Coronary artery (tissue), 2 donors: ENCODE measurements around the gene NTM.

Experiments
- DNase-seq: peaks from one replicate; pipeline ENCODE4 v3.0.0-alpha.2; 2017; ENCODE audit warnings: low spot score
- H3K27ac ChIP-seq, 2 donors: fragments of 200-600 bp; sonication (generic); one replicate each; pipeline ENCODE4 v1.5.1; 2016 to 2019
- H3K4me3 ChIP-seq: fragments of 200-600 bp; sonication (generic); 2 replicates; pipeline ENCODE4 v1.5.1; 2016; ENCODE audit warnings: mild to moderate bottlenecking, moderate library complexity
- CTCF ChIP-seq: fragments of 200-600 bp; sonication (generic); IDR thresholded peaks from one replicate; pipeline ENCODE4 v1.5.1; 2019; ENCODE audit warnings: antibody characterized with exemption

NTM gene

GRCh38 chr11:131498631-131499160 is 128.3 kb downstream of the NTM start:
- no peak overlapping the region for H3K27ac ChIP-seq
- TF ChIP-seq CTCF = no peak
- DNase-seq = no peak
- no peak overlapping the region for H3K4me3 ChIP-seq

DNA sequence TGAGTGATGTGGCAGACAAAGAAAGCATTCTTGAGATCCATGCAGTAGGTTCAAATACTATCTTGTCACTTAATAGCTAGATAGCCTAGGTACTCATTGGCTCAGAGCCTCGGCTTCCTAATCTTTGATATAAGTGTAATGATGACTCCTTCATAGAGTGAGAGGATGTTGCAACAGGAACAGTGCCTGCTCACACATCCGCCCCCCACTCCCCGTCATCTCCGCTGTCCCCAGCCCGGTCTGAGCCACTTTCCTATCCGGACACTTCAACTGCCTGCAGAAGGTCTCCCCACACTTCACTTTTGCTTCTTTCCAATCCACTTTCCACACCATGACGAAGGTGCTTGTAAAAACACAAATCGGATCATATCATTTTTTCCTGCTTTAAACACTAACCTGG is 128.8 kb downstream of the NTM start:
- Histone ChIP-seq H3K4me3 (no peak overlapping the region), H3K27ac (no peak overlapping the region)
- no peak for DNase-seq
- no peak for TF ChIP-seq CTCF

DNA sequence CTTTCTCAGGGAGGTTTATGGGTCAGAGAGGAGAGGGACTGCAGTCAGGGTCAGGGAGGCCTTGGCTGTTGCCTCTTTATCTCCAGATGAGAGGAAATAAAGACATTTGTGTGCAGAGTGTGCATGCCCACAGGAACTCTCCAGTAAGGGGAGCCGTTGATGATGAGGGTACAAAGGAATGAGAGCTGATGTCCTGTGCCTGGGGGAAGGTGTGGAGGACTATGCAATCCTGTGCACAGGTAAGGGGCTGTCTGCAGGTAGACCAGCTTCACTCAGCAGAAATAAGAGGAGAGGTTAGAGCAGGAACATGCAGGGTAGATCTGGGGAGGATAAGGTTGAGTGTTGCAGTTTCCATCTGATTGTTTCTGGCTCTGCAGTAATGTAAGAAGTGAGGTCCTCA is 132.6 kb downstream of the NTM start:
- Histone ChIP-seq H3K4me3 (no peak overlapping the region), H3K27ac (no peak overlapping the region)
- no peak for TF ChIP-seq CTCF
- no peak for DNase-seq

DNA sequence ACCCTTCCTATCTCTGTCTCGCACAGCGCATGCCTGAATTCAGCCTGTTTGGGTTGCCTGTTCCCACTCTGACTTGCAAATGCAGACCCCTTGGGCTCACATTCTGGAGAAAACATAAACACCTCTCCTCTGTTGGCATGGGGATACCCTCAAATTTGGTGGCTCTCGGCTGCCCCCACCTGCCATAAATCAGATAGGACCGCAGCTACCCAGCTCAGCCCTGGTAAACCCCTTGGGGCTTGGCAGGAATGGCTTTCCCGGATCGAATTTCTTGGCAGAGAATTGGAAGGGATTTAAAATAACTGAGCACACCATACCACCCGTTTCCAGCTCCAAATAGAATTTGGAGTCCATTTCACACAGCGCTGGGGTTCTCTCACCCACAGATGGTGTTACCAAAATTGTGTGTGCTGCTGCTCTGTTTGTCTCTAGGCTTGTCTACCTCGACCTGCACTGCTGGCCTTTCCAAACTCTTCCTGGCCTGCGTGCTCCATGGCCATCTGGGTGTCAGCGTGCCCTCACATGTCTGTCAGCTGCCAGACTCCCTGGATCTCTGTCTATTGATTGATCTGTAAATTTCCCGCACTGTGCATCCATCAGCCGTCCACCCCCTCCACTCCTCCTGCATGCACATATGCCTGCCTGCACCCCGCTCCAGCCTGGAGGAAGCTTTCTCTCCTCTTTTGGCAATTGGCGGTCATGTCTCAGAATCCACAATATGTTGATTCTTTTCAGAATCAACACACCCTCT is 134.0 kb downstream of the NTM start:
- no peak overlapping the region for H3K27ac ChIP-seq
- no peak for DNase-seq
- no peak for TF ChIP-seq CTCF
- H3K4me3 ChIP-seq = no peak overlapping the region

GRCh38 chr11:131506348-131506747 is 135.9 kb downstream of the NTM start:
- Histone ChIP-seq H3K27ac (no peak overlapping the region), H3K4me3 (no peak overlapping the region)
- DNase-seq = no peak
- TF ChIP-seq CTCF = no peak

- Histone ChIP-seq H3K4me3 (no peak overlapping the region), H3K27ac (no peak overlapping the region)
- no peak for DNase-seq
- no peak for TF ChIP-seq CTCF
These were observed 140.2 kb downstream of the NTM start for GRCh38 chr11:131510662-131511061.

GRCh38 chr11:131511794-131512193 is 141.4 kb downstream of the NTM start:
- DNase-seq = no peak
- Histone ChIP-seq H3K4me3 (no peak overlapping the region), H3K27ac (no peak overlapping the region)
- no peak for TF ChIP-seq CTCF
